ENCODE data around the gene MGAT1.

- TF ChIP-seq EZH2 (IDR thresholded peaks at IDR 0.05) (no peak), POLR2AphosphoS5 (IDR thresholded peaks at IDR 0.05; ENCODE audit: borderline replicate concordance, low read depth, low read length) (no peak)
Measured at GRCh38 chr5:180792965-180793287, 9.7 kb downstream of the MGAT1 start.

All from SK-N-MC (cell line).